T-helper 9 cell (primary cell): Measurements from ENCODE around the gene DNAH1.
A peak's percentile ranks its signal among the peaks of the same experiment; 100 is the strongest.
"Not testable (repeated sequence)": the region's sequence is repeated elsewhere in the genome, so short reads cannot be mapped to it uniquely, and the experiment has no call there.

Source experiments
- DNase-seq: peaks from one replicate; pipeline ENCODE4 v3.0.0-alpha.2; 2020
- total RNA-seq, 2 donors: gene quantifications; one replicate each; lab custom pipeline; 2026; lab: John Stamatoyannopoulos, UW

DNAH1 gene
- total RNA-seq = 87.3 to 187 reads per million in 2 donors

DNA sequence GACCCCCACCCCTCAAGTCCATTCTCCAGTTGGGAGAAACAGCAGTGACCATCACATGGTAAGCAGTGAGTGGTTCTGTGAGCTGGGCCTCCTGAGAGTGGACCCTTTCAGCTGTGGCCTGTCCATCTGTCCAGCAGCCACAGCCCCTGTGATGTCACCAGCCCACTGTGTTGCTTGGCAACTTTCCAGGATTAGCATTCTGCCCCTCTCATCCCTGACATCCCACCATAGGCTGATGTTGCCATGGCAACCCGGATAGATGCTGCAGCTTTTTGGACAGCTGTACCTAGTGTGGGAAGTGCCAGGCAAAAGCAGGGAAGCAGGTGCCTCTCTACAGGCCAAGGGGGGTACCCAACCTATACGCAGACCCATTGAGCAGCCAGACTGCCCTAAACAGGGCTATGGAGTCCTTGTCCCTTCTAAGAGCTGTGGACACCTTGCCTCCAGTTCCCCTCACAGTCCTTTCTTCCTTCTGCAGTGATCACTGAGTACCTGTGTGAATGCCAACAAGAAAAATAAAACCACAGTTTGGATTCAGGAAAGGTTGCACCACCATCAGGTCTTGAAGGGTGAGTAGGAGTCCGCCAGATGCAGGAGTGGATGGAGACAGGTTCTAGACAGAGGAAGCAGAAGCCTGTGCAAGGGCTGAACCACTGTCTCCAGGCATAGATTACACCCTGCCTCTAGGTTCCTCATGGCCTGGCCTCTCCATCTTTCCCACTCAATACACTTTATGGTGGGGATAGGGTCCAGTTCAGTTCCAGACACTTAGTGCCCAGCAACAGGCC, at the start of gene DNAH1:
Gene DNAH1 (plus strand): TSS at position 343 of the 788 bp plus-strand sequence. CDS start 6,124 bp downstream, outside the sequence.
- DNase-seq = no peak

DNA sequence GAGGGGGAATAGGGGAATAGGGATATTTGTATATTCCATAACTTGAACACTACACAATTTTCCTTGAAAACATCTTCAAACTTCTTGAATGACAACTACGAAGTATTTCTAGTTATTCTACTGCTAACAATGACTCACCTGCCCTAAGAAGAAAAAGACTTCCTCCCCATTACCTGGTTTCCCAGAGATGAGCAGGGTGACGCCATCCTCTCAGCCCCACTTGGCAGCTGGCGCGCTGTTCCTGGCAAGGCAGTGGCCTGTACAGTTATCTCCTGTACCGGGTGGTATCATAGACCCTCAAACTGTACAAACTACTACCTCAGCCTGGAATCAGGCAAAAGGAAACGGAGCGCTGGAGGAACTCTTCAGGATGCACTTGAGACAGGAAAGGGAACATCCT, 48.1 kb upstream of the DNAH1 start:
- DNase-seq = peak; percentile 34

DNA sequence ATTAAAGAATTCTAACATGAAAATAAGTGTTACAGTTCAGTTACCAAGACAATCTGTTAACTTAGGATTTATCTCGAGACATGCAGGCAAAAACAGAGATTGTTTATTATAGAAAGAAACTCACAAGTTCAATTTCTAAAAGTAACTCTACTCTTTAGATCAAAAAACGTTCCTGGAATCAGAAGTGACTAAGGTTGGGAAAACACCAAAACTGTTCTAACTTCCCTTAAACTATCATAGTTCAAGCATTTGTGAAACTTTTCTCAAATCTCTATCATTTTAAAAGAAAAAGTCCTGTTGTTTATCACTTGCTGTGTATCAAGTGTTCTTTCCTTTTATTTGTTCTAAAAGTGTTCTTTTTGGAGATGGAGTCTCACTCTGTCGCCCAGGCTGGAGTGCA, 46.3 kb upstream of the DNAH1 start:
- no peak for DNase-seq

DNA sequence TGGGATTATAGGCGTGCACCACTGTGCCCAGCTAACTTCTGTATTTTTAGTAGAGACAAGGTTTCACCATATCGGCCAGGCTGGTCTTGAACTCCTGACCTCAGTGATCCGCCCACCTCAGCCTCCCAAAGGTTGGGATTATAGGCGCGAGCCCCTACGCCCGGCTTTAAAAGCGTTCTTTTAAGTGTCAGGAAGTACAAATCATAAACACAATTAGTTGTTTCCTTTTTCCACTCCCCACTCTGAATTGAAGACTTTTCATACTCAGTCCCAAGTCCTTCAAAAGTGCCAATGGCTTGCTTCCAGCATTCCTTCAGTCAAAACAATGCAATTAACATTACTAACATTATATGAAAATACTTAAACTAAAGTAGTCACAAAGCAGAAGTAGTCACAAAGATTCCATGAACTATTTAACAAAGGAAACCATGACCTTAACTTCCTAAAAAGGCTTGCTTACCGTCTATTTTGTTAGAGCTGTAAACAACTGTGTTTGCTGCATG, 45.8 kb upstream of the DNAH1 start:
- DNase-seq = no peak

DNA sequence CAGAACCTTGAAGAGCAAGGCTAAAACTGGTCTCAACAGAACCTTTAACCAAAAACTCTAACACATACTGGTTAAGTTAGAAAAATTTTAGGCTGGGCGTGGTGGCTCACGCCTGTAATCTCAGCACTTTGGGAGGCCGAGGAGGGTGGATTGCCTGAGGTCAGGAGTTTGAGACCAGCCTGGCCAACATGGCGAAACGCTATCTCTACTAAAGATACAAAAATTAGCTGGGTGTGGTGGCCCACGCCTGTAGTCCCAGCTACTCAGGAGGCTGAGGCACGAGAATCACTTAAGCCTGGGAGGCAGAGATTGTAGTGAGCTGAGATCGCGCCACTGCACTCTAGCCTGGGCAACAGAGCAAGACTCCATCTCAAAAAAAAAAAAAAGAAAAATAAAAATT, 43.9 kb upstream of the DNAH1 start:
- not testable (repeated sequence) for DNase-seq

DNA sequence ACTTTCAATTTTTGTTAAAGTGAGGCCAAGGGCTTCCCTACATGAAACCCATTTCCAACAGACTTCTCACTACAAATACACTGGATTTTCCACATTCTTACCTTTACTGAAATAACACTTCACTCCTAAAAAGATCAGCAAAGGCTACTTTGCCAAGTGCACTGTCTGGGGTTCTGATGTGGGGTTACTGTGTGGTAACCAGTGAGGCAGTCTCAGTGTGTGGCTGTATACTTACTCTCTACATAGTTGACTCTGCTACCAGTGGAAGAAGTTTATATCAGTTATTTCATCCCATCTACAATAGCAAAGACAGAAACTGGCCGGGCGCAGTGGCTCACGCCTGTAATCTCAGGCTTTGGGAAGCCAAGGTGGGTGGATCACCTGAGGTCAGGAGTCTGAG, 43.3 kb upstream of the DNAH1 start:
- no peak for DNase-seq

DNA sequence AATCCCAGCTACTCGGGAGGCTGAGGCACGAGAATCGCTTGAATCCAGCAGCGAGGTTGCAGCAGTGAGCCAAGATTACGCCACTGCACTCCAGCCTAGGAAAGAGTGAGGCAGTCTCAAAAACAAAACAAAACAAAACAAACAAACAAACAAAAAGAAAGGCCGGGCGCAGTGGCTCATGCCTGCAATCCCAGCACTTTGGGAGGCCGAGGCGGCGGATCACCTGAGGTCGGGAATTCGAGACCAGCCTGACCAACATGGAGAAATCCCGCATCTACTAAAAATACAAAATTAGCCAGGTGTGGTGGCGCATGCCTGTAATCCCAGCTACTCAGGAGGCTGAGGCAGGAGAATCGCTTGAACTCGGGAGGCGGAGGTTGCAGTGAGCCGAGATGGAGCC, 41.3 kb upstream of the DNAH1 start:
- not testable (repeated sequence) for DNase-seq

DNA sequence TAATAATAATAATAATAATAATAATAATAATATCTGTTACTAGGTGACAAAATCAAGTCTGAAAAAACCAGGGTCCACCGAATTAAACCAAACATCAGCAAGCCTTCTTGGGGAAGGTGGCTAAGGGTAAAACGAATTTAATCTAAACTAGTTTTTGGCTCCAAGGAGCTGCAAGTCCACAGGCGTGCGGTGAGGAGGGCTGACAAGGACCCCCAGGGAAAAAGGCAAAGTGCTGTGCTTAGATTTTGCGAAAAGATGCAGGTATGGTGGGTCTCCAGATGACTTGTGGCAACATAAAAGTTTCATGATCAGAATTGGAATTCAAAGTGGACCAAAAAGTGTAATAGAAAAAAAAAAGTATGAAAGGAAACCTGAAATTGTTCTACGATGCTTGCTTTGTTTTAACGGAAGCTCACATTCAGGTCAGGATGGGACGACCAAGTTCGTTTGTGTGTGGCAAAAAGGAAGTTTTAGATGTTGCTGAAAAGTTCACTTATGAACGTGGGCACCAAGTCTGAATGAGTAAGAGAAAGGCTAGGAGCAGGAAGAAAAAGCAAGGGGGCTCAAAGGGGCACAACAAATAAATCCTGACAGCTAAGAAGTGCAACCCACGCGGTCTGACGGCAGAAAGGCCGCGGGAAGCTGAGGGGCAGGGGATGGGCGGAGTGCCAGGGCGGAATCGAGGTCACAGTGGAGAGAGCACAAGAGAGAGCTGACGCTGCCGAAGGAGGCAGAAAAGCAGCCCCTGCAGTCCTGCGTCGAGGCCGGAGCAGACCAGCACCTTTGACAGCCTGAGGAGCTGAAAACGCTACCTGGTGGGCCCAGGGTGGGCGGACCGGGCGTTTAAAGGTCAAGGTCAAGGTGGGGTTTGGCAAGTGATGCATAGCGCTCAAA, 38.8 kb upstream of the DNAH1 start:
- DNase-seq = peak; percentile 63

DNA sequence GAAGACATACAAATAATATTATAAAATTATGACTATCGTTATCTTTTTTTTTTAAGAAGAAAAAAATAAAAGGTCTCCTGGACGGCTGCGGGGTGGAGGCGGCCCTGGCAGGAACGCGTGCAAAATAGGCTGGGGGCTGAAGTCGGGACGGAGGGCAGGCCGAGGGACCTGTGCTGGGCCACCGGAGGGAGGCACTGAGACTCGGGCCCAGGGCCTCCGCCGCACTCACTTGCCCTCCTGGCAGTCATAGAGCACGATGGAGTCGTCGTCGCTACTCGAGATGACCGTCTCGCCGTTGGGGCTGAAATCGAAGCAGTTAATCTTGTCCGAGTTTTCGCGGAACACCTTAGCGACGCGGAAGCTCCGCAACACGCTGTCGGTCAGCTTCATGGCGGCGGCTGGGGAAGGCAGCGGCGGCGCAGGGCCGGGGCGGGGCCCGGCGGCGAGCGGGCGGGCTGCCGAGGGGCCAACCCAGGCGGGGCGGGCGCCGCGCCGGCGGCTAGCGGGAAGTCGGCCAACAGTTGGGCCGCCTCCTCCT, 38.1 kb upstream of the DNAH1 start:
- peak; percentile 54 for DNase-seq

DNA sequence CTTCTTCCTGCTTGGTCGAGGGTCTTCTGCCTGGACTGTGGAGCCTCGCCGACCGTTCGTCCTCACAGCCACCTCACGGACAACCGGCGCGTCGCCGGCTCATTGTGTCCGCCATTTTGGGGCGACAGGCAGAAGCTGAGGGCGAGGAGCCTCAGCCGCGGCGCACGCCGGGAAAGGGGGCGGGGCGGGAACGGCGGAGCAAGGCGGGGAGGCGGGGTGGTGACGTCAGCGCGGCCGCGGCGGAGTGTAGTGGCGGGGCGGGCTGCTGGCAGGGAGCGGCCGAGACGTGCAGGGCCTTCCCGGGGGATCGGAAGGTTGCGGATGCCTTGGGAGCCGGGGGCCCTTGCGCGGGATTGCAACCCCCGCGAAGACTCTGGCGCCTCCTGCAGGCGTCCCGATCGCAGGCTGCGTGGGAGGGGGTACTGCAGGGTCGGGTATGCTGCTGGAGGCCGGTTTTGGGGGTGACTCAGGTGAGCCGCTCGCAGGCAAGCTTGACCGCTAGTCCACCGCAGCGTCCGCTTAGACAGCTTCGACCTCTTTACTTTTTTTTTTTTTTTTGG, 37.5 kb upstream of the DNAH1 start, which contains the start of gene WDR82:
Gene WDR82 (minus strand): TSS at position 140 of the 560 bp plus-strand sequence. CDS start 288 bp downstream, outside the sequence.
- peak; percentile 99 for DNase-seq

DNA sequence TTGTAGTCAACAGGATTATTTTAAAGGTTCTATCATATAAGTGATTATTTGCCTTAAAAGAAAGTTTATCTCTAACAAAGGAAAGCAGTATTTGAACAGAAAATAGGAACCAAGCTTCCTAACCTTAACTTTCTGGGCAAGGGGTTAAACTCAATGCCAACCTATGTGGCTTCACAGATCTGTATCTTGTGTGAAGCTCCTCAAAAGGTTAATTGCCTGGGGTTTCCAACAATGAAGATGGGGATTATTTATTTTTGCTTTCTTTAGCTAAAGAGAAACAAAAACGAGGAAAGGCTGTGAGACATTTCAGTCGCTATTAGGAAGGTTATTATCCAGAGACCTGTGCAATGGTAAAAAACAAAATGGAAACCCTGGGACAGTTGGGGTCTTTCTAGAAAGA, 36.5 kb upstream of the DNAH1 start:
- DNase-seq = no peak

DNA sequence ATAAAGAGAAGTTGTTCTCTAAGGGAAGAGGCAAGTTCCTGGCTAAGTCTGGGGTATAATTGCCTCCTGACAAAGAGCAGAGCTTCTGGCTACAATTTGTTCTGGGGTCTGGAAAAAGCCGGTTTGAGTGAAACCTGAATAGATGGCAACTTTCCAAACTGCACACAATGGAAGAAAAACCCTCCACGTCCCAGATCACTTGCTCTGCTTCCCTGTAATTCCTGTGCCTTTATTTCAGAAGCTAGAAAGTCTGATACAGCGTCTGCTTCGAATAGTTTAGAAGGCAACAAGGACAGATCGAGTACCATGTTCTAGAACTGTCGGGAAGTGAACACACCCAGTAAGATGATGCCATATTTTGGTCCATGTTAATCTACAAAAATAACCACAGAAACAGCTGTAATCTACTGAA, 36.1 kb upstream of the DNAH1 start:
- DNase-seq = no peak

DNA sequence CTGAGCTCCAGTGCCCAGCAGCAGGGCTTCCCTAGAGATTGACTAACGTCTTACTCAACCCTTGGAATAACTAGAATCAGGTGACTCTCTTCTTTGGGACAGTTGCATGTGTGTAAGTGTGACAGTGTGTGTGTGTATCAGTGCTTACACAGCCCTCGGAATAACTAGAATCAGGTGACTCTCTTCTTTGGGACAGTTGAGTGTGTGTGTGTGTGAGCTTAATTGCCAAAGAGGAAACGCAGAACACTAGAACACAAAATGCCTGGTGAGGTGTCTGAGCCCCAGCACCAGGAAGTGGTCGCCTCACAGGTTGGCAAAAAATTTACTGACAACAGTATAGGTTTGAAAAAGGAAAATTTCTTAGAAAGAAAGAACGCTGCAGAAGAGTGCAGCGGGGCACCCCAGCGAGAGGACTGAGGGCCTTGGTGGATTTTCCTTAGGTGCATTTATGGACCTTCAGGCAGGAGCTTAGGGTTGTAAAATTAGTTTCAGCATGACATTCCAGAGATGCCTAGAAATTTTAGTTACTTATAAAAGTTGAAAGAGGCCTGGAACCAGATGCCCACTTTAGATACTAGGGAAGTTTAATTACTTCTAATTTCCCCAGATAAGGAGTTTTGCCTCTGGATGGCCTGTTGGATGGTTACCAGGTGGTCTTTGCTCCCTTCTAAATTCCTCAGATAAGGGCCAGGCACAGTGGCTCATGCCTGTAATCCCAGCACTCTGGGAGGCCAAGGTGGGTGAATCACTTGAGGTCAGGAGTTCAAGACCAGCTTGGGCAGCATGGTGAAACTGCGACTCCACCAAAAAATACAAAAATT, 33.9 kb upstream of the DNAH1 start:
- DNase-seq = peak; percentile 24

DNA sequence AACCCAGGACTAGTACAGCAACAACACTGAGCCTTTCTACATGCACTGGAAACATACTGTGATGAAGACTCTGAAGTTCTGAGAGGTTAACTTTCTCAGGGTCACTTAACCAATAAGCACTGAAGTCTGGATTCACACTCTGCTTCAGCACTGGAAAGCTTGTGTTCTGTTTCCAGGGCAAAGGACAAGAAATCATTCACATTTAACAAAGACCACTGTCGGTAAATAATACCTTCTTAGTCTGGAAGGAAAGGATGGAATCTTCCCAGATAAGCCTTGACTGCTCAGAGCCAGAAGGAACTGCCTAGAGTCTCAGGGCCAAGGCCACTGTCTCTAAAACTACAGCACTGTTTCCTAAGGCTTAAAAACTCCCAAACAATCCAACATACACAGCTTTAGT, 32.8 kb upstream of the DNAH1 start:
- DNase-seq = no peak

DNA sequence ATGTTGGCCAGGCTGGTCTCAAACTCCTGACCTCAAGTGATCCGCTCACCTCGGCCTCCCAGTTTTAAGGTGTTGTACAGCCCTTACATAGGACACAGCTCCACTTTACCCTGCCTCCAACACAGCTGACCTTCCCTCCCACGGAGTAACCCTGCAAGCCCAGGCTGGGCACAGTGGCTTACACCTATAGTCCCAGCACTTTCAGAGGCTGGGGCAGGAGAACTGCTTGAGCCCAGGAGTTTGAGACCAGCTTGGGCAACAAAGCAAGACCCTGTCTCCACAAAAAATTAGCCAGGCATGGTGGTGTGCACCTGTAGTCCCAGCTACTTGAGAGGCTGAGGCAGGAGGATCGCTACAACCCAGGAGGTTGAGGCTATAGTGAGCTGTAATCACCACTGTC, 32.1 kb upstream of the DNAH1 start:
- not testable (repeated sequence) for DNase-seq

DNA sequence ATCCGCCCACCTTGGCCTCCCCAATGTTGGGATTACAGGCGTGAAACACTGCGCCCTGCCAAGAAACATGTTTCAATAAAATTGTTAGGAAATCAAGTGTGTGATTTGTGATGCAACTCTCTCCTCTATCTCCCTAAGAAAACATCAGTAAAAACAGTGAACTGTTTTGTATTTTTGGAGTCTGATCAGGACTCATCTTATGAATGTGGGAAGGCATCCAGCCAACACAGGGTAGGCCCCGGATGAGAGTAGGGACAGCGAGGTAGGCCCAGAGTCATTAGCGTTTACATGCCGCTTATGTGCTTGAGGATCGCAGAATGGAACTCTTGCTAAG, 29.4 kb upstream of the DNAH1 start:
- no peak for DNase-seq

DNA sequence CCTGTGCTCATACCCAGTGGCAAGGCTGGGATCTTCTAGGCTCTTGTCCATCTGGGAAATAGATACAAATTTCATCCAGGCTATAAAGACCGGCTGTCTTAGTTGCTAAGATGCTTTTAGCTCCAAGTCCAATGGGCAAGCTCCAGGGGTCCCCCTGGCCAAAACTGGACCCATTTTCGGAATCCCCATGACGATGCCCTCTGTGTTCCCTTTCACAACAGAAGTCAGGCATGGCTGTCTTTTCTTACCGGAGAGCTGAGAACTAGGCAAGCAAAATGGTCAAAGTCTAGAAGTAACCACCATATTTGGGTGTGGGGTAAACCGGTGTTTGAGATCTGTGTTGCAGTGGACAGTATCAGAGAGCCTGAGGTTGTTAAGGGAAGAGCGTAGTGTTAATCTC, 27.4 kb upstream of the DNAH1 start:
- no peak for DNase-seq

DNA sequence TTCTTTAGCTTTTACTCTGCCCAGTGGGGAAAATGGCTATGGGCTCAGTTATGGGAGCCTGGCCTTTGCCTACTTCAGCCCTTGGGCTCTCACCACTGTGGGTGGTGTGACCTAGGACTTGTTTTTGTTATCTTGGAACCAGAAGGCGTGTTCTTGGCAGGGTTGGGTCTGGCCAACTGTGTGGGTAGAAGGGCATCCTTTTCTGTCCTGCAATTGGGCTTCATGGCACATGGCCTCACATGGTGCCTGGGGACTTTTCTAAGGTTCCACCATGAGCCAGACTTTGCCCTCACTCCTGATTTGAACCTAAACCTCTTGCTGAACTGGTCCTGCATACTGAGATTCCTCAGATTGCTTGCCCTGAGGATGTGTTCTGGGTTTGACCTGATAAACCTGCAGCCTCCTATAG, 26.8 kb upstream of the DNAH1 start:
- DNase-seq = no peak

DNA sequence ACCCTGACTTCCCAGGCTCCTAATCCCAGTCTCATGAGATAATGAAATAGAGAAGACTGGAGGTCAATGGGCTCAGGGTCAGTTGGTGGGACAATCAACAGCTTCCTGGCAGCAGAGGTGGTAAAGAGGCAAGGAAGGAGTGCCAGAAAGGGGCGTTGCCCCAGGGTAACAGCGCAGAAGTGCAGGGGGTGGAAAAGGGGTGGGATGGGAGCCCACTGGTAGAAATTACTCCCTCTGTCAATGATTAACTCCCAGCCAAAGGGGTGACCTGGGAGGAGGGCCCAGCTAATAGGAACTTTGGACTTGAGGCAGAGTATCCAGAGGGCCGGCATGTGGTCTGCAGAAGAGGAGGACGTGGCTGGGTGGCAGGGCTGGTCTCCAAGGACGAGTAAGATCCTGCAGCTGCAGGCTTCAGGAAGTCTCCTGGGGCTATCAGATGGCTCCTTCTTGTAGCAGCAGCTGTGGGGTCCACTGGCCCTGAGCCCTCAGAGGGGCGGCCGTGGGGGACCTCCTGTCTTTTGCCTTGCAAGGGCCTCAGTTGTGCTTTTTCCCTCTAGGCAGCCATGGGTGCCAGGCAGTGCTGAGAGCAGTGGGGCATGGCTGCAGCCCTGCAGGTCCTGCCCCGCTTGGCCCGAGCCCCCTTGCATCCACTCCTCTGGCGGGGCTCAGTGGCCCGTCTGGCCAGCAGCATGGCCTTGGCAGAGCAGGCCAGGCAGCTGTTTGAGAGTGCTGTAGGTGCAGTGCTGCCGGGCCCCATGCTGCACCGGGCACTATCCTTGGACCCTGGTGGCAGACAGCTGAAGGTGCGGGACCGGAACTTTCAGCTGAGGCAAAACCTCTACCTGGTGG, 26.1 kb upstream of the DNAH1 start:
- no peak for DNase-seq

DNA sequence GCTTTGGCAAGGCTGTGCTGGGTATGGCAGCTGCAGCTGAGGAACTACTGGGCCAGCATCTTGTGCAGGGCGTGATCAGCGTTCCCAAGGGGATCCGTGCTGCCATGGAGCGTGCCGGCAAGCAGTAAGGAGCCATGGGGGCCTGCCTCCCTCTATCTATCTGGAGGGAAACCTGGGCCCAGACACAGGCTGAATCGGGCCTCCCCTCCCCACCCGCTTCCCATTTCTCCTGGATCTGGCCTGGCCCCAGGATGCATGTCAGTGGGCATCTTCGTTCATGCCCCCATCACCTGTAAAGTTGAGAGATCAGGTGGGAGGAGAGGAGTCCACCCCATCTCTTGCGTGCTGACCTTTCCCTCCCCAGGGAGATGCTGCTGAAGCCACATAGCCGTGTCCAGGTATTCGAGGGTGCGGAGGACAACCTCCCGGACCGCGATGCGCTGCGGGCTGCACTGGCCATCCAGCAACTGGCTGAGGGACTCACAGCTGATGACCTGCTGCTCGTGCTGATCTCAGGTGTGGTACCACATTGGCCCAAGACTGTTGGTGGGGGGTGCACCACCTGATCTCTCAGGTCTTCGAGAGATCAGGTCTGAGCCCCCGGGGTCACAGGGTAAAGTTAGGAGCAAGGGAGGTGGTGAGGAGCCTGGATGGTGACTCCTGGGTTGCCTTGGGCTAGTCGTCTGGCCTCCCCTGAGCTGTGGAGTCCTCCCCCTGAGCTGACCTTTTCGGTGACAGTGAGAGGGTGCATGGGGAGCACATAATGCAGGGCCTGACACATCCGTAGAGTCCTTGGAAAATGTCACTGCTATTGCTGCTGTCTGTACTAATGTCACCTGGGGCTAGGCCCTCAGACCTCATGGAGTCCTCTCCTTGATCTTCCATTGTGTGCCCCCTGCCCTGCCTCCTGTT, 25.3 kb upstream of the DNAH1 start:
- no peak for DNase-seq
